NCI-H1048 (cell line): ENCODE measurements around the gene NRBF2.

Experiments used
- DNase-seq: peaks from one replicate; lab custom pipeline; 2025; lab: John Stamatoyannopoulos, UW

Gene NRBF2

DNA sequence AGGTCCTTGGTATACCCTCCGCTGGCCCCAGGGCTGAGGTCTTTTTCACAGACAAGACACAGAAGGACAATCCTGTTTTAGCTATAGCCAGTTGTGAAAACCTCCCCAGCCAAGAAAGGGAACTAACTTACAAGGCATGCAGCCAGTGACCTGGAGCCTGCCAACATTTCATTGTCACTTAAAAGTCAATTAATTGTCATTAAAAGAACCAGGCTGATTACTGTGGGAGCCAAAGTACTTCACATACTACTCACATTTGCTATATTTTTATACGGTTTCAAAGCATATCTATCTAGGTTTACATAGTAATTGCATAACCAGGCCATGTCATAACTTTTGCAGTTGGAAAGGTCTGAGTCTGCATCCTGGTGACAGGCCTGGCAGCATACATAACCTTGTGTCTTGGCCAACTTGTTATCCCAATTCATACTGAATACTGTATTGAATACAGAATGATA lies 31.1 kb downstream of the NRBF2 start:
- DNase-seq, result no peak

DNA sequence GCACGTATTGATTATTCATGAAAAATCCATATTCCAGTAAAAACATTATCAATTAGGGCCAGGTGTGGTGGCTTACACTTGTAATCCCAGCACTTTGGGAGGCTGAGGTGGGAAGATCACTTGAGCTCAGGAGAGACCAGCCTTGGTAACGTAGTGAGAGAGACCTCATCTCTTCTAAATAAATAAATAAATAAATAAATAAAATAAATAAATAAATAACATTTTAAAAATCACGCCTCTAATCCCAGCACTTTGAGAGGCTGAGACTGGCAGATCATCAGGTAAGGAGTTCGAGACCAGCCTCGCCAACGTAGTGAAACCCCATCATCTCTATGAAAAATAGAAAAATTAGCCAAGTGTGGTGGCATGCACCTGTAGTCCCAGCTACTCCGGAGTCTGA lies 32.1 kb downstream of the NRBF2 start:
- no peak for DNase-seq

DNA sequence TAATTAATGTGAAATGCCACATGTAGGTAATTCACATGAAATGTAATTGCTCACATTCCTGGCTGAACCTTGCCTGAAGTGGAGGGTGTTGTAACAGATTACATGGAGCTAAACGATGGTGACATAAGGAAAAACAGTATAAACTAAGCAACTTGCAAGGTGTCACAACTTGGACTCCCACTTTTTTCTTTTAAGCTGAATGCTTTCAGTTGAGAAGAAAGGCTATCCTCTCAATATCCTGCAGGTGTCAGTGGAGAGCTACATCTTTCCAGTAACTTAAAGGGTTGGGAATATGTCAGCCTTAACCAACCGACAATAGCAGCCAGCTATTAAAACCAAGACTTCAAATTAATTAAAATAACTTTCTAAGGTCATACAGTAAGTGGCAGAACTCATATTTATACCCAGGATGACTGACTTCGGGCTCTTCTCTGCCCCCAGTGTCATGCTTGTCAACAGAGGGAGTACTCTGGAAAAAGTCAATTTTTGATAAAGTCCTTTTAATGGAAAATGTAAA lies 33.7 kb downstream of the NRBF2 start:
- no peak for DNase-seq

DNA sequence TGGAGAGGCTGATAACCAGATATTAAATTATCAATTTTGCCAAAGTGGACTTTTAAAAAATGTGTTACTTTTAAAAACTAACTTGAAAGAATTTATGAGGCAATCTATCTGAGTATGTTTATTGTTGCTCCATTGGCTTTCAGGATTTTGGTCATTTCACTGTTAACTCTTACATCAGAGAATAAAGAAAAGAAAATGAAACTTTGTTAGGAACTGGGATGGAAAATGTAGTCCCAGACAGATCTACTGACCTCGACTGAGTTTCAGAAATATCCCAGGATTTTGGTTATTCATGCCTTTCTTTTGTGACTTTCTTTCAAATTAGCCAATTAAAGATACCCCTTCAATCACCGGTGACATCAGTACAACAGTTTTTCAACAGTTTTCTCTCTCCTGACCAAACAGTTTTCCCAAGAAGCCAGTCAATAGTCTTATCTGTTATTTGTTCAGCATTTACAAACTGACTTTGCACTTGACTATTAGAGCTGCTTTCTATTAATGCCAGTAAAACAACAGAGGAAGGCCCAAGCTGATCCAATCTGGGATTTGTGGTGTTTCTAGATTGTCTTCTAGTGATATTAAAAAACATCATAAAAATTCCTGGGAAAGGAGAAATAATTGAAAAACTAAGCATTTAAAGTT lies 35.8 kb downstream of the NRBF2 start:
- DNase-seq, result no peak

DNA sequence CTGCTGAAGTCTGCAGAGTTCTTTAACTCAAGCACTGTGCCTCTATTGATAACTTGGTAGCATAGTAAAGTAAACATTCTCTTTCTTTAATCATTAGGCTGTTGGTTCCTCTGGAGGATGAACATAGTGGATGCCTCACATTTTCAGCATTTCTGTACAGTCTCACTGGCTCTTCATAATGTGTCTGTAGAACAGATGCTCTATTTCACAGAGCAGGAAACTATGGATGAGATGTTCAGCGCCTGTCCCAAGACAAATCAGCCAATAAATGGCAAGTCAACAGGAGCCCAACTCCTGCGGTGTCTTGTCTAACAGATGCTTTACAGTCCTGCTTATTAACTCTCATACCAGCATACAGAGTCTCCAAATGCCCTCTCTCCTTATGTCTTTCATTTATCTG lies 36.5 kb downstream of the NRBF2 start:
- DNase-seq, result no peak

DNA sequence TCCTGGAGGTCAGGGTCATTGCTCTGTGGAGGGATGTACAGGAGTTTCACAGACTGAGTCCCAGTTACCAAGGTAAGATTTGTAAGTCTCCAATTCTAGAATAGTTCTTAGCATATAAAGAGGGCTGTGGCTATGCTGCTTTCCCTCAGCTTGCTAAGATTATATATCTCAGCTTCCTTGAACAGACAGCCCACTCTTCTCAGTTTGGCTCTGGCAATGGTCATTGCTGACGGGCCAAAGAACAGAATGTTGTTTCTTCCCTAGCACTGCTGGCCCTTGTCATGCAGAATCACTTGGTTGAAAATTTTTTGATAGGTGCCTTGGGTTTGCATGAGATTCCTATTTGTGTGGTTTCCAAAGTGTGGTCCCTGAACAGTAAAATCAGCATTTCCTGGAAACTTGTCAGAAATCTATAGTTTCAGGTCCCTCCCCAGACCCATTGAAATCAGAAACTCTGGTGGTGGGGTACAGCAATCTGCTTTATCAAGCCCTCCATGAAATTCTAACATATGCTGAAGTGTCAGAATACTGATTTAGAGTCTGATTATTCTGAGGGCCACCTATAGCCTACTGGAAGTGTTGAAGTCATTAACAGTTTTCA lies 38.2 kb downstream of the NRBF2 start:
- no peak for DNase-seq

DNA sequence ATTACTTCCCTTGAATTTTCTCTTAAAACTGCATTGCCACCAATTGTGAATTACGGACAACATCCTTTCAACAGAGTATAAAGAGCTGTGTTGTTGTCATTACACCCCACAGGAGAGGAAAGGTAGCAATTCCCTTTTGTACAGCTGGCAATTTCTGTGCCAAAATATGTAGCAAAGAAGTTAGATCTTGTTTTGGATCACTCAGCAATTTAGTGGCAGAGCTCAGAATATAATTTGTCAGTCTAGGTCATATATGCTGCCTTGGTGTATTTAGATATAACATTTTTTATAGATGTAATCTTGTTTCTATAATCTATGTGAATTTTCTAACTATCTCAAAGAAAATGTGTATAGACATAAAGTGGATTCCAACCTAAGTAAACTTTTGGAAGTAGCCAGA lies 38.8 kb downstream of the NRBF2 start:
- no peak for DNase-seq

DNA sequence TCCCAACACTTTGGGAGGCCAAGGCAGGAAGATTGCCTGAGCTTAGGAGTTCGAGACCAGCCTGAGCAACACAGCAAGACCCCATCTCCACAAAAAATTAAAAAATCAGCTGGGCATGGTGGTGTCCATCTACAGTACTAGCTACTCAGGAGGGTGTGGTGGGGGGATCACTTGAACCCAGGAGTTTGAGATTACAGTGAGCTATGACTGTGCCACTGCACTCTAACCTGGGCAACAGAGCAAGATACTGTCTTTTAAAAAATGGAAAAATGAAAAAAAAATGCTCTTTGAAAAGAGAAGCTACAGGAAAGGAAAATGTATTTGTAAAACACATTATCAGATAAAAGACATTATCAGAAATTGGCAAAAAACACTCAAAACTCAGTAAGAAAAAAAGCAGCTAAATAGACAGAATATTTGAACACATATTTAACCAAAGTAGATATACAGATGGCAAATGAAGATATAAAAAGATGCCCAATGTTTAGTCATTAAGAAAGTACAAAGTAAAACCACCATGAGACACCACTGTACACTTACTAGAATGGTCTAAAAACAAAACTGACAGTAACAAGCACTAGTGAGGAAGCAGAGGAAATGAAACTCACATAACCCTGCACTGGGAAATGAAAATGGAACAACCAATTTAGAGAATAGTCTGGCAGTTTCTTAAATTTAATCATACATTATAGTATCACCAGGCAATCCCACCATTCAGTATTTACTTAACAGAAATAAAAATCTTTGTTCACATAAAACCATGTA lies 40.5 kb downstream of the NRBF2 start:
- DNase-seq, result no peak

DNA sequence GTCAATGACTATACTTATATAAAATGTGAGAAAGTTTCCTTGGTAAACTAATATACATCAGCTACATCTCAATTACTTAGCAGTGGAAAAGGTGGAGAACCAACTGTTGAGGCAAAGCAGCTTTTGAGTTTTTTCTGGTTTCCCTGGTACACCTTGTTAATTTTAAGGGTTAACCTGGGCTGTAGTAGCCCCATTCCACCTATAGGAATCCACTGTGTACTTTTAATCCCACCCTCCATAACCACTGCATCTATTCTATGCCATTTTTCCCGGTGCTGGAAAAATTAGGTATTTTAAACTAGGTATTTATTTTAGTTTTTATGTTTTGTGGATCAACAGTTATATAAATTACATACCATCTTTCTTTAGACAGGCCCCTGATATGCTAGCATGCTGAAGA lies 42.4 kb downstream of the NRBF2 start:
- no peak for DNase-seq

DNA sequence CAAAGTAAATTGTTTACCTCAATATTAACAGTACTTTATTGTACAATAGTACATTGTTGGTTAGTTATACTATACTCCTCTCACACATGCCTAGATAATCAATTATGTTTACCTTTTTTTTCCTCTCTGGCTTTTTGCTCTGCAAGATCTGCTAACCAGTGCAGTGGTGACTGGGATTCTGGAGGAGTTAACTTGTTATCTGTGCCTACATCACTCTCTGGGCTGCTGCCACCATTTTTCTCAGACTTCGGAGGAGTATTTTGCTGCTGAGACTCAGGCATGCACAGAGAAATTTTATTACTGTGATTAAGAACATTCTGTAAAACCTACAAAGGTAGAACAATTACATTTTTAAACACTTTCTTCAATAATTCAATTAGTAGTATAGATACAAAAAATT lies 59.7 kb downstream of the NRBF2 start:
- DNase-seq, result no peak

DNA sequence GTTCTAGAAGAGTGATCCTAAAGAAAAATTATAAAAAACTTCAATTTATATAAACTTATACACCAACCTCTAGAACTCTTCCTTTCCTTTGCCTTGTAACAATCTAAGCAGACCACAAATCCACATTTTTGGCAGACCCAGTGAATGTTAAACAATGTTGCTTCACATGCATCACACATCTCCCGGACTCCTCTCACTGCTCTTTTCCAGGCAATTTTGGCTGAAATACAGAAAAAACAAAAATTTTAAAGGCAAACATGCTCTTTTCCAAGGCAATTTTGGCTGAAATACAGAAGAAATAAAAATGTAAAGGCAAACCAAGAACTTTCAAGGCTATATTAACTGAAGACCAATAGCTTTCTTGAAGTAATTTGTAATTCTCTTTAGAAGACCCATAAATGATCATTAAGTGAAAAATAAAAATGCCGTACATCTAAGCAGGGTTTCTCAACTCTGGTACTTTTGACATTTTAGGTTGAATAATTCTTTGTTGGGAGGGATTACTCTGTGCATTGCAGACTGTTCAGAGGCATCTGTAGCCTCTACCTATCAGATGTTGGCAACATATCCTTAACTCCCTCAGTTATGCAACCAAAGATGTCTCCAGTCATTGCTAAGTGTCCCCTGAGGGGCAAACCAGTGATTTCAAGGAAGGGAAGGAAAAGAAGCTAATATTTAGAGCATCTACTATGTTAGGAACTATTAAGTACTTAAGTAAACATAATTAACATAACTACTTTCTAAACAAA lies 64.4 kb downstream of the NRBF2 start:
- no peak for DNase-seq

DNA sequence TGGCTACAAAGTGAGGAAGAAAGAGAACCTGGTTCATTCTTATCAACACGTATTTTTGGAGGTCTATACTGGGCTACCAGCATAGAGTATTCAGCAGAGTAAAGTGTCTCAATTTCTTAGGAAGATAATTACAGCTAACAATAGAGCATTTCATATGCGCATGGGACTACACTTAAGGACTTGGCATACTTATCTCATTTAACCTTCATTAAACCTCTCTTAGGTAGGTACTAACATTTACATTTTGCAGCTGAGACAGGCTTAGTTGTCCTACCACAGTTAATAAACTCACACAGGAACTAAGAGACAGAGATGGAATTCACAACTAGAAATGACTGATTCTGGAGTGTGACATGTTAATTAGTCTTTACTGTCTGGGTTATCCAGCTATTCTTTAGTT lies 66.6 kb downstream of the NRBF2 start:
- no peak for DNase-seq

DNA sequence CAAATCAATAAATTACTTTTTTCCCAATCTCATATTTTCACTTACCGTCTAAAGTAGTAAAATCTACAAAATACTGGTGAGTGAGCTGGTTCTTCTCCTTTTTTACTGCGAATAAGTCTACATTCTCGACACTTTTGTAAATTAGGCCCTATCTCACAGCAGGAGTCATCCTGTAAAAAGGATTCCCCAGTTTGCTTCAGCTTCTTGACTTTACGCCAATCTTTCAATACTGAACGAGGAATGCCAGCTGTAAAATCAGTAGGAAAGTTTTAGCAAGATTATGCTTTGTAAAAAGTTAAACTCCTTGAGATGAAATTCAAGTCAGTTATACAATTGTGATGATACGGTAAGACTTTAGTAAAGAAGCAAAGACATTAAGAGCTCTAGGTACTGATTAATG lies 67.3 kb downstream of the NRBF2 start:
- DNase-seq, result no peak

DNA sequence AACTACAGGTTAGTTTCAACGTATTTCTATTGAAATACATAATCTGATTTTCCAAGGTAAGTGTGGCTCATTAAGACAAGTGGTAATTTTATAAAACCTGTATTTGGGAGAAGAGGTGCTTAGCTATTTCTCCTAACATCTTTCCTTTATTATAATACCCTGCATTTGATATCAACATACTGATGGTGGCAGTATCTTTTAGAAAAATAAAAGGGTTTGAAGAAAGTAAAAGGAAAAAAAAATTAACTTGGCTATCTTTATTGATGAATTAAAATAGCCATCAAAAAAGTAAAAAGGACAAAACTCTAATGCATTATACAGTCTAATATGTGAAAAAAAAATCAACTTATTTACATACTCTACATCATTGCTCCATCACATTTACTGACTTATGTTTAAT lies 68.0 kb downstream of the NRBF2 start:
- DNase-seq, result no peak
